ENCODE results near the gene FLNC.

The FLNC gene

DNA sequence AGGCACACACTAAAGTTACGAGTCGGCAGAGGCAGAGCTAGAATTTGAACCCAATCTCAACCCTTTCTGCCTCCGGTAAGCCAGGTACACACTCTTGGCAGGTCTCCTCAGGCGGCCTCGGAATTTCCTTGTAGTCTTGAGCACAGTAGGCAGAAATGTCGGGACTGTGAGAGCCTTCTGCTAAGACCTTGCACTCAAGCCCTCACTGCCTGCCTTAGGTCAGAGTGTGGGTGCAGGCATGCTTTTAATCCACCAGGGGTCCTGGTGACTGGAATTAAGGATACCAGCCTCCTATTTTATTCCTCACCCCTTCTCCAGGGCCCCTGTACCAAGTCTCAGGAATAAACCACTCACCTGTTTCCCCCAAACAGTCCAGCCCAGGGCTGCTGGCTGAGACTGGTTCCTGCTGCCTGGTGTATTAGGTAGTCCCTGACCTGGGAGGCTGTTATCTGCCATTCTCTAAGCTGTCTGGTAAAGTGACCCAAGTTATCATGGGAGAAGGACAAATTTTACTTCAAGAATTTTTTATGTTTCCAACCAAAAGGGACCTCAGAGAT lies 33.3 kb downstream of the FLNC start:
- DNase-seq (ENCODE audit: low read depth, low spot score), result no peak

DNA sequence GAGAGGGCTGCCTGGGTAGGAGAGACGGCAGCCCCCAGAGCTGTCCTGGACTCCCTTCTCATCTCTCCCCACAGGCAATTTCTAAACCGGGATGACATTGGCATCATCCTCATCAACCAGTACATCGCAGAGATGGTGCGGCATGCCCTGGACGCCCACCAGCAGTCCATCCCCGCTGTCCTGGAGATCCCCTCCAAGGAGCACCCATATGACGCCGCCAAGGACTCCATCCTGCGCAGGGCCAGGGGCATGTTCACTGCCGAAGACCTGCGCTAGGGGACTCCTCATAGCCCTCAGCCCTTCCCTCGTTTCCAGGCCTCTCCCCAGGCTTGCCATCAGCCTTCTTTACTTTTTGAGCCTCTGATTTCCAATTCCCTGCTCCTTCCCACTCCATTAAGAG lies 35.1 kb downstream of the FLNC start:
- no peak for DNase-seq (ENCODE audit: low read depth, low spot score)

DNA sequence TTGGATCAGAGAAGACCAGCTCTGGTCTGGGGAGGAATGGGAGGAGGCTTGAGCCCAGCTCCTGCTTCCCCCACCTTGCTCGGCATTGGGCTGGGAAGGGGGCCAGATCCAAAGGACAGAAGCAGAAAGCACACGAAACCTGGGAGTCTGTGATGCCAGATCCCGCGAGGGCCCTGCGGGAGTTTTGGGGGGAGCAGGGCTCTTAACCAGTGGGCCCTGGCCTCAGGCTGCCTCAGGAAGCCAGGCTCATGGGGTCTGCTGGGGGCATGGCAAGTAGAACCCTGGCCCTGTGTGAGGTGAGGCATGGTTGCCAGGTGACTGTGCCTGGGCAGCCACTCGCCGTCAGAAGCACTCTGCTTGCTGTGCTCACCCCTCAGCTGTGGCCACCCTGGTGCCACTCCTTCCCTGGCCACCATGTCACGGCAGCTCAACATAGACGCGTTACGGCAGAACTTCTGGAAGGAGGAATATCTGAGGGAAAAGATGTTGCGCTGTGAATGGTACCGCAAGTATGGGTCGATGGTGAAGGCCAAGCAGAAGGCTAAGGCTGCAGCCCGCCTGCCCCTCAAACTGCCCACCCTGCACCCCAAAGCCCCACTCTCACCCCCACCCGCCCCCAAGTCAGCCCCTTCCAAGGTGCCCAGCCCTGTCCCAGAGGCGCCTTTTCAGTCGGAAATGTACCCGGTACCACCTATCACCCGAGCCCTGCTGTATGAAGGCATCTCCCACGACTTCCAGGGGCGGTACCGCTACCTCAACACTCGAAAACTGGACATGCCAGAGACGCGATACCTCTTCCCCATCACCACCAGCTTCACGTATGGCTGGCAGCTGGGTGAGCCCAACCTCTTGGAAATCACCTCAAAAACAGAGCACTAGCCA lies 36.0 kb downstream of the FLNC start:
- DNase-seq (ENCODE audit: low read depth, low spot score), result no peak

DNA sequence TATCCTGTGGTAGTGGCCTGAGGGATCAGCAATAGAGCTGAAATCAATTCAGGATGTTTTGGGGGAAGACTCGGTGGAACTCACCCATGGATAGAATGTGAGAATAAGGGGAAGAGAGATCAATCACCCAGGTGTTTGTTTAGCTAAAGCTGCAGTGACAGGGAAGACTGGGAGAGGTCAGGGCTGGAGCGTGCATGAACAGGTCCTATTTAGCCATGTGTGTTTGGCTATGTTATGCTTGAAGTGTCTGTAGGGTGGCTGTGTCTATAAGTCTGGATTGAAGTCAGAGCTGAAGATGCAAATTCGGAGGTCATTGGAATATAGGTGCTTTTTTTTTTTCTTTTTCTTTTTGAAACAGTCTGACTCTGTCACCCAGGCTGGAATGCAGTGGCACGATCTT lies 37.0 kb downstream of the FLNC start:
- no peak for DNase-seq (ENCODE audit: low read depth, low spot score)

DNA sequence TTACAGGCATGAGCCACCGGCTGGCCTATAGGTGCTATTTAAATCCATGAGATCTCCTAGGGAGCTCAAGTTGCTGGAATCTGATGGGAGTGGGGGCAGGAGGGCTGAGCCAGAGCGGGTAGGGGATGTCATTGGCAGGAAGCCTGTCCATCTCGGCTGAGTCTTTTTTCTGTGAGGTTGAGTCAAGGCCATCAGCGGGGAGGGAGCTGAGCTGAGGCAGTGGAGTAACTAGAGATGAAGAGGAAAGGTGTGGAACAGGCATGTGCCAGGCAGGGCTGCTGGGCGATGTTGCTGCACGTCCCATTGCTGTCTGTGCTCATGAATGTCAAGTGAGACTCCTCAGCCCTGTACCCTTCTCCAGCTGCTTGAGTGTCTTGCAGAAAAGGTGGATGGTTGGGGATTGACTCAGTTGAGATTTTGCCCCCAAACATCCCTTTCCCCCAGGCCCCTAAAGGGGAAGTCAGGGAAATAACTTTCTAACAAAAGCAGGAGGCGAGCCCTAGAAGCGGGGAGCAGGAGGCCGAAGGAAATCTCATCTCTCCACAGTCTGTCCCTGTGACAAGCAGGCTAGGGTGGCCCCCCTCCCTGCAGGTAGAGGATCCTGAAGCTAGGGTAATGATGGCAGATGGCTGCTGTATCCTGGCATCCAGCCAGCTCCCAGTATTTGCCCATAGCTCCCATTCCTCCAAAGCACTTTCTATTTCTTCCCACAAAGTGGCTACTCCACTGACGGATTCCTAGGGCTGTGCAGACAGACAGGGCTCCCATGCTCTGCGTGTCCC lies 37.8 kb downstream of the FLNC start:
- no peak for DNase-seq (ENCODE audit: low read depth, low spot score)

DNA sequence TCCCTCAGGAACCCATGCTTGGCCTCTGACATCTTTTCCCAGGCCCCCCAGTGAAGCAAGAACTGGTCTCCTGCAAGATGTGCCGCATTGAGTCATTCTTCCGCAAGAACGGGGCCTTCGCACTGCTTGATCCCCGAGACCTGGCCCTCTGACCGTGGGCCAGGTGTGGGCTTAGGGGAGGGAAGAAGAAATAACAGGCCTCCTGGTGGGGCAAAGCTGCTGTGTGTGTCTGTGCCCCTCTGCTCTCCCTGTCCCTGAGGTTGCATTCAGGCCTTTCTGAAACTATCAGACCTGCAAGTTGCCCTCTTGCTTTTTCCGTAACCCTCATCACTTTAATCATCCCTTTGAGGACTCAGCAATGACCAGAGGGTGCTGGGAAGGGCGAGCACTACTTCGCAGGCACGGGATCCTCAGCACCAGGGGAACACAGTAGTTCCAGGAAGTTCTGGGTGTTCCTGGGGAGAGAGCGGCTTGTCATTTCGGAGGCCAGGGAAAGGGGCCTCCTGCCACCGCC lies 38.5 kb downstream of the FLNC start:
- no peak for DNase-seq (ENCODE audit: low read depth, low spot score)

DNA sequence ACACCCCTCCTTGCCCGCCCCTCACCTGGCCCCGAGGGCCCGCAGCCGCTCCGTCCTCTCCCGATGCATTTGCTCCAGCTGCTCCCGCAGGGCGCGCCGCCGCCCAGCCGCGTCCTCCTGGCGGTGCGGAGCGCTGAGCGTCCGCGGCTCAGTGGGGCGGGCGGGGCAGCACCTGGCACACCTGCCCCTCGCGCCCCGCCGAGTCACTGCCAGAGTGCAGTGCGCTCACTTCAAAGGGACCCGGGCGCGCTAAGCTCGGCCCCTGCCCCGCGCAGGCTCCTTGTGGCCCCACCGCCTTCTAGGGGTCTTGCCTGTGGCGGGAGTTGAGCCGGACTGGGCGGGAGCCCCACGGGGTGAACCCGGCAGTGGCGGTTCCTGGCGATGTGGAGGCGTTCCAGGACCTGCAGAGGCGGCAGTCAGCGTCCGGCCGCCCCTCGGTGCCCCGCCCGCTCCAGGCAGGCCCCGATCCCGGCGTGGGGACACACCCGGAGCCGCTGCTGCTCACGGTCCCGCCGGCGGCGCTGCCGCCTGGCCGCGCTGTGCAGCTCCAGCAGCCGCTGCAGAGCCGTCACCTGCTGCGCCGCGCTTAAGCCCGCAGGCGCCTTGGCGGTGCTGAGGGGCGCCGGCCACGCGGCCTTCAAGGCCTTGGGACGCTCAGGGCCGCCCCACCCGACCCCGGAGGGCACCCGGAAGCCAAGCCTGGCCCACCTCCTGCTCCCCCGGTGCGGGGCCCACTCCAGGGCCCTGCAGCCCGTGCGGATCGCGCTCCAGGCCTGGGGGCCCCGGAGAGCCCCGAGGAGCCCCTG lies 39.1 kb downstream of the FLNC start:
- no peak for DNase-seq (ENCODE audit: low read depth, low spot score)

DNA sequence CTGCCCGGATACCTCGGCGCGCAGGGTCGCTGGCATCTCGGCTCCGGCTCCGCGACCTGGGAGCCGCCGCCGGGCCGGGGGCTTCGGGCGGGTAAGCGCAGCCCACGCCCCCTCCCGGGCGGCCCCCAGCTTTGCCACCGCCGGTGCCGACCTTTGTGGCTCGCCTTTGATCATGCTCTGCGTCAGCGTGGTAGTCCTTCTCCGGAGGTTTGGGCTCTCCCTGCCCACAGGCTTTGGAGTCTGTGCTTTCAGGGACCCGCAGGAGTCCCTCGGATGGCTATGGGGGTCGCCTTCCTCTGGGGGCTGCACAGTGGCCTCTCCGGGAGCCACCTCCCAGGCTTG lies 39.7 kb downstream of the FLNC start:
- DNase-seq (ENCODE audit: low read depth, low spot score), result no peak

DNA sequence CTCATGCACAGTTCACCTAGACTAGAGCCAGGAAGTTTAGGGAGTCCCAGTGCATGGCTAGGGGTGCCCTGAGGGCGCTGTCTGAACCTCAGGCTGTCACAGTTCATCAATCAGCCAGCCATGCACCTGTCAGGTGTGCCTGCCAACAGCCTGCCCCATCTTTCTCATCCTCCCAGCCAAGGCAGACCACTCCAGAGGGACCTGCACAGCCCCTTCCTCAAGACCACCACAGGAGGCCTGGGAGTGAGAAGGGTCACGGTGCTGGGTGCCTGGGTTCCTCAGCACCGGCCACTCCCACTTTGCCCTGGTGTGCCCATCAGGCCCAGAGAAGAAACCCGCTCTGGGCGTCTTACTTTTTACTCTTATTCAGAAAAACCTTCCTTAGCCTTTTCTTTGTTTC lies 40.8 kb downstream of the FLNC start:
- DNase-seq (ENCODE audit: low read depth, low spot score), result no peak

DNA sequence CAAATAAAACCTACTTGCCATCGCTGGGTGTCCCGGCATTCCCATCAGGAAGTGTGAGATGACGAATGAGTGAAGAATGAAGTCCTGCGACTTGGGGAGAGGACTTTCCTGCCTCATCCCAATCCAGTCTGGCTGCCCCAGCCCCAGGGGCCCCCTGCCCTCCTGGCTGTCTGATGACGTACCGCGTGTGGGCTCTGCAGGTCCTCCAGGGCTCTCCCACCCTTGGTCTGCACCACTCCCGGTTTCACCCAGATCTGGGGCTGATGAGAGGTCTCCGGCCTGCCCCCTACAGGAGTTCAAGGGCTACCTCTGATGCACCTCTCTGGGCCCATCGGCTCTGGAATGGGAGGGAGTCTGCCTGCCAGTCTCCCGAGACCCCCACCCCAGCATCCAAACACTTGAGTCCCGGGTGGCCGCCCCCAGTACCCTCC lies 42.2 kb downstream of the FLNC start:
- DNase-seq (ENCODE audit: low read depth, low spot score), result no peak

DNA sequence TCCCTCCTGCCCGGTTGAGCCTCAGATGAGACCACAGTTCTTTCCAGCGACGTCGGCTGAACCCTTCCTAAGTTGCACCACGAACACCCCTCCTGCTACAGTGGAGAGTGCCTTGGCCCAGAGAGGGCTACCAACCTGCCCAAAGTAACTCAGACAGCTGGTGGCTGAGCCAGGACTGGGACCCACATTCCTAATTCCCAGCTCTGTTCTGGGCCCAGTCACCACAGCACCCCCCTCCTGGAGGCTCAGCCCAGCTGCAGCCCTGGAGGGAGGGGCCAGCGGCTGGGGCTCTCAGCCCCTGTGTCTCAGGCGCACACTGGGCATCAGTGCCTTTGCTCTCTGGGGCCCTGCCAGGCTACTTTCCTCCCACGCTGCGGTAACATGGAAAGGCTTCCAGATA lies 43.0 kb downstream of the FLNC start:
- DNase-seq (ENCODE audit: low read depth, low spot score), result no peak

DNA sequence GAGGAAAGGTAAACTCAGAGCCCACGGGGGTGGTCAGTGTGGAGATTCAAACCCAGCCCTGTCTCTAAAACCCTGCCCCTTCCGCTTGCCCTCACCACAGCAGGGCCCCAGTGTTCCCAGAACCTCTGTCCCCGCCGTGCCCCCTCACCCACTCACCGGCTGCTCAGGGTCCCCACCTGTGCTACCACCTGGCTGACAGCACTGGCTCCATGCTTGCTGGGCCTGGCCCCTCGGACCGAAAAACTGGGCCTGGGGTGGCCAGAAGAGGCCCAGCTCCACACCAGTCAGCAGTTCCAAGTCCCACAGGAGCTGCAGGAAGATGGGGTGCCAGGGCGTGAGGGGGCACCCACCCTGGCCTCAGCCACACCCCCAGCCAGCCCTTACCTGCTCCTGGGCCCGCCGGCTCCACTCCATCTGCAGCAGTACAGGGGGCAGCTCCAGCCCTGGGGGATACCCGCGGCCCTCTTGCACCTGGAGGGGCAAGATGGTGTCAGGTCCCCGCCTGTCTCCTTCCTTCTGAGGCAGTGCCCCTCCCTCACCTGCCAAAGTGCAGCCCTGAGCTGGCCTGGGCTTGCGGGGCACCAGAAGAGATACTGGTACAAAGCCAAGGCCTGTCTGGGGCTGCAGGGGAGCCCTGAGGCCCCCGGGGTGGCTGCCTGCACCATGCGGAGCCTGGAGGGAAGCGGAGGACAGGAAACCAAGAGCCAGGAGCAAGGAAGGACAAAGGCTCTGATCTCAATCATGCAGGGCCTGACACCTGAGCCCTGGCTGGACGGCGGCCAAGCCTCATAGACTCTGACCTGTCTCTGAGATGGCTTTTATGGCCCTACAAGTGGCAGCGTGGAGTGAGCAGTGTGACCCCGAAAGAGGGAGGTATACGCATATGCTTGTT lies 44.2 kb downstream of the FLNC start:
- no peak for DNase-seq (ENCODE audit: low read depth, low spot score)

DNA sequence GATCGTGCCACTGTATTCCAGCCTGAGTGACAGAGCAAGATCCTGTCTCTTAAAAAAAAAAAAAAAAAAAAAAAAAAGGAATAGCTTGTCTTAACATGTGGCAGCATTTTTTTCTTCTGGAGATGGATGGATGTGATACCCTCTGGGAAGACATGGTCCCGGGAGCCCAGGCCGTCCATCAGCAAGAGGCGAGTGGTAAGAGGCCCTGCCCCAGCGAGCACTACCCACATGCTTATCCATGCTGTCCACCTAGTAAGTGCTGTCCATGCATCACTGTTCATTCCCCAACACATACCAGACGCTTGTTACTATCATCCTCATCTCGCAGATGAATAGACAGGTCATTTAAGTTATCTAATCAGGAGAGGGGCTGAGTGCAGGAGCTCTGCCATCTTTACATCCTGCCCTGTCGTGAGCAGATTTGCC lies 45.3 kb downstream of the FLNC start:
- DNase-seq (ENCODE audit: low read depth, low spot score), result no peak

DNA sequence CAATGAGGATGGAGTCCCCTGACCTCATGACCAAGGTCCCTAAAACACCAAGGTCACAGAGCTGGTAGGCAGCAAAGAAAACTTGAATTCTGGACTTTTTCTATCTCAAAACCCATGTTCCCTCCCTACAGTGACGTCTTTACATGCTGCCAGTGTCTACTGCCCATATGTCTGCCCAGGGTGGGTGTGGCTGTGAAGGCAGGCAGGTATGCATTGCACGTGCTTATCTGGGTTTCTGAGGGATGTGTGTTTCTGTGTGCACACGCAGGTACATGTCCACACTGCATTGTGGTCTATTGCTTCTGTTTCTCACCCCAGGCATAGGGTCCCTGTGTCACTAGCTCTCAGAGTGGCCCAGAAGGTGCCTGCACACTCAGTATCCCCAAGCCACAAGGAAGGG lies 45.9 kb downstream of the FLNC start:
- no peak for DNase-seq (ENCODE audit: low read depth, low spot score)

DNA sequence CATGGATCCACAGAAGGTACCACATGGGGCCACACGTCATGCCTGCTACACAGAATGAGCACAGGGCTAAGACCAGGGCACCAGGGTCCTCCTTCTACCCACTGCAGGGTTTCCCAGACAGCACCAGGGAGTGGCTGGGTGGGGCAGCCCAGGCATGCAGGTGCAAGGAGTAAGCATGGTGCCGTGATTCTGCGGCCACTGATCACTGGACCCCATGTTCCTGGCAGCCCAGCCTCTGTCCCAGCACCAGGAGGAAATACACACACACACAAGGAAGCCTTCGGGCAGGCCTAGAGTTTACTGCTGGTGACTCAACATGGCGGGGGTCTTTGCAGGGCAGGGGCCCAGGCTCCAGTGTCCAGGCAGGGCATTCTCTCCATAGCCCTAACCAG lies 46.4 kb downstream of the FLNC start:
- DNase-seq (ENCODE audit: low read depth, low spot score), result no peak

DNA sequence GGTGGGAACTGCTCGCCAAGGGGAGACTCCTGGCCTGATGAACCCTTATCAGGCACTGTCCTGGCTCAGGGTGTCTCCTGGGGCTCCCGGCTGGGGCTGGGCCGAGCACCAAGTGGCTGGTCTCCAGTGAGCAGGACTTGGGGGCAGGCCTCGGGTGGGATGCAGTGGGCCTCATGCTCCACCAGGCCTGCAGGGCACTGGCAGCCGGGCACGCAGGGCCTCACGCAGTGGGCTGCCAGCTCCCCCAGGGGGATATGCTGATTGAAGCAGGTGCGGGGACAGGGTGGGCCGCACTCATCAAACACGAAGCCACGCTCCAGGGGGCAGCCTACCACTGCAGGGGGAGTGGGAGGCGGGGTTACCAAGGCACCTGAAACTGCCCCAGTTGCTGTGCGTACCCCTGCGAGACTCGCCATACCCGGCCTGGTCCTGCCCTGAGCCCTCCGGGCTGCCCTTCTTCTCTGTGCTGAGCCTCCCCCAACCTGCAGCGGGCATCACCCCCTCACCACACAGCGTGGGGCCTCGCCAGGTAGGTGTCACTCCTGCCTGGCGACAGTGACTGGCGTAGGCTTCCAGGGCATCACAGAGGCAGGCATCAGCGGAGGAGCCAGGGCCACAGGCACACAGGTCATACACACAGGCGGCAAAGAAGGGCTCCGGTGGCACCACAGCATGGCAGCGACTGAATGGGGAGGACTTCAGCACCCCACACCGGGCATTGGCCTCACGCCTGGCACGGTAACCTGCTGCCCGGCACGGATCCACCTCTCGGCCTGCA lies 47.0 kb downstream of the FLNC start:
- DNase-seq (ENCODE audit: low read depth, low spot score), result no peak

DNA sequence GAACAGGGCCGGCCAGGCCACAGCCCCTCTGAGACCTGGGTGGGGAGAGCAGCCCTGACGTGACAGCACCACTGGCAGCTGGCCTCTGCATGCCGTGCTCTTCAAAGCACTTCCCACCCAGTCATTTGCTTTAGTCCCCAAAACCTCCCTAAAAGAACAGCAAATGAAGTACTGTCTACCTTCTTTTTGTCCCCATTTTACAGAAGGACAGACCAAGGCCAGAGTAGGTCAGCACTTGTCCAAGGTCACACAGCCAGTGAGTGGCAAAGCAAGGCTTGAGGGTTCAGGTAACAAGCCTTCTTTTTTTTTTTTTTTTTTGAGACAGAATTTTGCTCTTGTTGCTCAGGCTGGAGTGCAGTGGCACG lies 47.5 kb downstream of the FLNC start:
- no peak for DNase-seq (ENCODE audit: low read depth, low spot score)

DNA sequence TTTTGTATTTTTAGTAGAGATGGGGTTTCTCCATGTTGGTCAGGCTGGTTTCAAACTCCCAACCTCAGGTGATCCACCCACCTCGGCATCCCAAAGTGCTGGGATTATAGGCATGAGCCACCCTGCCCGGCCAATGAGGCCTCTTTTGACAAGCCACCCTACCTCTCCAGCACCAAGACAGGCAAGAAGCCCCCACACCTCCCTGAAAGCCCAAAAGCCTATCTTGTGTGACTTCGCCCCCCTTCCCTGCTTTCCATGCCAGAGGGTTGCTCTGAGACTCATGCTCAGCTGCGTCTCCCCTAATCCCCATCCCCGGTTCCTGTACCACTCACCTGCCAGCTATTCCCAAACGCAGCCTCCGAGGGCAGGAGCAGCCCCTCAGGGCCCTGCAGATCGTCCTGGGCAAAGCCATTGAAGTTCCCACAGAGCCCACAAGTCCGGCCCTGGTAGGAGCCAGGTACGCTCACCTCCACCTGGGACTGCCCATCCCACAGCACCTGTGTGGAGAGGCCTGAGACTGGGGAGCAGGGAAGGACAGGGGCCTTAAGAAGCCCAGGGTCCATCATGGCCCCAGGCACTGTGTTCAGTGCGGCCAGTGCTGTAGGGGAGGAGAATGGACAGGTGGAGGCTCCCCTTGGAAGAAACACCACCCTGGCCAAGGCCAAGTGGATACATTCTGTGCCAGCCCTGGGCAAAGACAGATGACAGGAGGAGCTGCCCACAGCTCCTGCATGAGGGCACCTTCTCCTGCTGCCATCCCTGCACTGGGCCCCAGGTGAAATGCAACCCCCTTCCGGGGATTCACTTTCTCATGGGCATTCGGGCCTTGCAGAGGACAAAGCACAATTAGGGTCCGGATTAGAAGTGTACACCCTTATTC lies 48.3 kb downstream of the FLNC start:
- no peak for DNase-seq (ENCODE audit: low read depth, low spot score)

DNA sequence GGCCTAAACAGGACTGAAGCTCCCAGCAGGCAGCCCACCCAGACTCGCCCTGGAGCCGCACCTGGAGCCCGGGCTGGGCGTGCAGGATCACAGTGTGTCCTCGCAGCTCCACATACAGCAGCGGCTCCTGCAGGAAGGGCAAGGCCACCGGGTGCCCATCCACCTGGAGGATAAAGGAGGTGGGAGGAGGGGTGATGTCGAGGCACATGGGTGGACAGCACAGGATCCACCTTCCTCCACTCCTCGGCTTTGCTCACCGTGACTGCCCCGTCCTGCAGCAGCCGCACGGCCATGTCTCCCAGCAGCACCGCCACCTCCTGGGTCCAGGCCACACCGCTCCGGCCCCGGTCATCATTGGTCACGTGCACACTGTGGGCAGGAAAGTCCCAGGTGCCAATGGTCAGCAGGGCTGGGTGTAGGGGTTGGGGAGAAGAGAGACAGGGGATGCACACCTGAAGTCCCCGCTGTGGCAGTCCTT lies 49.3 kb downstream of the FLNC start:
- no peak for DNase-seq (ENCODE audit: low read depth, low spot score)
